NCI-H2227 treated with DMSO at 0.1 percent for 48 hours (cell line): ENCODE results near the gene TIMP2.
"Not testable (repeated sequence)": the region's sequence is repeated elsewhere in the genome, so short reads cannot be mapped to it uniquely, and the experiment has no call there.

Source experiments
- DNase-seq: peaks from one replicate; lab custom pipeline; 2025; lab: John Stamatoyannopoulos, UW

Gene TIMP2

DNA sequence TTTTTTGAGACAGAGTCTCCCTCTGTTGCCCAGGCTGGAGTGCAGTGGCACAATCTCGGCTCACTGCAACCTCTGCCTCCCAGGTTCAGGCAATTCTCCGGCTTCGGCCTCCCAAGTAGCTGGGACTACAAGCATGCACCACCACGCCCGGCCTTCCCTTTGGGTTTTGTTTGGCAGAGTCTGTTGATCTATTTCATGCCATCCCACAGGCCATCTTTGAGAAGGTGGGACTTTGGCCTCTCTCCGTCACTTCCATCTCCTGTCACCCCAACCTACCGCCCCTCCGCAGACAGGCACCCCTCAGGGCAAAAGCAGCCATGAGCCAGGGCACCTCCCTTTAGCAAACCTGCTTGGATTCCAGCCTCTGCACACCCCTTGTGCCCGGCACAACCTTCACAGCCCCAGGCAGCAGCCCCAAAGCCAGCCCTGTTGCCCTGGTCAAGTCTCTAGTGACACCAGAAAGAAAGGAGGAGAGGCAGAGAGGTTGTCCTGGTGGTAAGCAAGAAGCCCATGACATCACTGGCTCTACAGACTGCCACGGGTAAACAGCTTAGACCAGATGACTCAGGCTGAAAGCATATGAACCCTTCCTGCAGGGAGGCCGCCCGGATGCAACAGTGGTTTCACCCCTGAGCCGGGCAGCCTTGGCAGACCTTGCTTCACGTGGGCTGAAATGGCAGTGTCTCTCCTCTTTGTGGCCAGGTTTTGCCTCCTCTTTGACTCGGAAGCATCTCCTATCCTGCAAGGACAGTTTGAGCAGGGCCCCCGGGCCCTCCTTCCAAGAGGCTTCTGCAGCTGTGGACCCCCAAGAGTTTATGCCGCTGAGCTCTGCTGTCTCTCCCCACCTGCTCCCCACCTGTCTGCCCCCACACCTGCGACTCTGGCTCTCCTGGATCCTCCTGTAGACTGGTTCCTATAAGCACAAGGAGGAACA is 8.1 kb upstream of the TIMP2 start:
- DNase-seq = no peak

DNA sequence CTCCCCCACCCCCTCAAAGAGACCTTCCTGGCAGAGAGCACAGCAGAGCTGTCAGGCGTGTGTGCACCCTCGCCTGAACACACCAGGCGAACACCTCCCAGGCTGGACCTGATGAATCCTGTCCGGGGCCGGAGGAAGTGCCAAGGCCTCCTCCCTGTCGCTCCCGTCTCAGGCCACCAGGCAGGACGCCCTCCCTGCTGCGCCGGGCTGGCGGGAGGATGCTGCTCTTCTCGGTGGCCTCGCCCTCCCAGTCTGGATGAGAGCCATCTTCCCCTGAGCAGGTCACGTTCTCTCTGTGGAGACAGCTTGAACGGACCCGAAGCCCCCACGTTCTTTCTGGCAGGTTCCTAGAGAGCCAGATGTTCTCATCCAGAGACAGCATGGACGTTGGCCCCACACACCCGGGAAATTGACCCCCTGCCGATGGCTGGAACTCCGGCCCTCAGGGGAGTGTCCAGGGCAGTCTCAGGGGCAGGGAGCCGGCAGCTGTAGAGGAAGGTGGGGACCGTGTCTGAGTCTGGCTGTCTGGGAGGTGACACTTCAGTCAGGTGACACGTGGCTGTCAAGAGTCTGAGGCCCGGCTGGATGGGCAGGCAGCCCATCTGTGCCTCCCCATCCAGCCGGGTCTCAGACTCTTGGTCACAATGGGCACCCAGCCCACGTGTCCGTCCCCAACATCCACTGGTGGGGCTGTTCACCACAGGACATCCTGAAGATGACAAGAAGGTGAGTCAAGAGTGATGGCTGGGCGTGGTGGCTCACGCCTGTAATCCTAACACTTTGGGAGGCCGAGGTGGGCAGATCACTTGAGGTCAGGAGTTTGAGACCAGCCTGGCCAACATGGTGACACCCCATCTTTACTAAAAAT is 5.0 kb upstream of the TIMP2 start:
- no peak for DNase-seq

DNA sequence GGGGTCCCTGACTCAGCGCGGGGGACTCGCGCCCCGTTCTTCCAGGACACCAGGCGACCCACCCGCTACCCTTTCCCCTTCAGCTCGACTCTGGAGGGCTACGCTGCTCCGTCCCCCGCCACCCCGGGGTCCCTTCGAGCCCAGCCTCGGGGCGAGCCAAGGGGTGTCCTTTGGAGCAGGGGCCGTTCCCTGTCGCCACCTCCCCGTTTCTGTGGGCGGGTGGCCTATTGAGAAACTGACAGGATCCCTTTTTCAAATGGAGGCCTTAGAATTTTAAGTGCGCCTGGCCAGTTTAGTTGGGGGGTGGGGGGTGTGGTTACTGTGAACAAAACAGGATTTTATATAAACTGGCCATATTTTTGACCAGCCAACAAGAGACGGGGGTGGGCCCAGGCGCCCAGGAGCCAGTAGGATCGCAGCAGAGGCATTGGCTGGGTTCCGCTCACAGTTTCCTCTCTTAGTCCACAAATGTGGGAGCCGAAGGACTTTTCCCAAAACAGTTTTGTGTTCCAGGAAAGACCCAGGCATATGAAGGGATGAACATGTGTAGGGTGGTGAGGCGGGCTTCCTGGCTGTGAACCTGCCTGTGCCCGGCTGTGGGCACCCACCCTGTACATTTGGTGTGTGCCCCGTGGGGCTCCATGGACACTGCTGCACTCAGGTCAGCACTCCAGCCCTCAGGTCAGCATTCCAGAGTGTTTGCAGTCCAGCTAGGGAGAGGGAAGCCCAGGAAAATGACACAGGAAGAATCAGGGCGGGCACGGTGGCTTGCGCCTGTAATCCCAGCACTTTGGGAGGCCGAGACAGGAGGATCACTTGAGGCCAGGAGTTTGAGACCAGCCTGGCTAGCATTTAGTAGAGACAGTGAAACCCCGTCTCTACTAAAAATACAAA is 722 bp upstream of the TIMP2 start:
- peak; percentile 41 for DNase-seq

DNA sequence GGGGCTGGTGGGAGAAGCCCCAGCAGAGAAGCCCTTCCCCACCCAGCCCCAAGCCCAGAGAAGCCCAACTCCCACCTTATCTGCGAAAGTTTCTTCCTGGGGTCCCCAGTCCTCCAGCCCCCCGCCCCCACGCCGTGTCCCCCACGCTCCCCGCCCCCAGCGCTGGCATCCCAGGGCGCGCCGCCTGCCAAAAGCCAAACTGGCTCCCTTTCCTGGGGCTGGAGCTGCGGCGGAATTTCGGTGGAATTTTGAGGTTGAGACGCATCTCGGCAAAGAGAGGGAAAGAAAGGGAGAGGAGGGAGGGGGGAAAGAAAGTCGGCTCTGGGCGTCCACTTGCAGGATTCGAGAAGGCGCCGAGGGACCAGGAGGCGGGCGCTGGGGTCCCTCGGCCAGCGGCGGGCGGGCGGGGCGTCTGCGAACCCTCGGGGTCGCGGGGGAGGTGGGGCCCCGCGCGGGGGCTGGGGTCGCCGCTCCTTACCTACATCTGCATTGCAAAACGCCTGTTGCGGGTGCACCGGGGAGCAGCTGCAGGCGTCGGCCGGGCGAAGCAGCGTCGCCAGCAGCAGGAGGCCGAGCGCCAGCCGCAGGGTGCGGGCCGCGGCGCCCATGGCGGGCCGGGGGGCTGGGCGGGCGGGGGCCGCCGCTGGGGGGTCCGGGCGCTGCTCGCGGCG is 571 bp downstream of the TIMP2 start:
- no peak for DNase-seq

DNA sequence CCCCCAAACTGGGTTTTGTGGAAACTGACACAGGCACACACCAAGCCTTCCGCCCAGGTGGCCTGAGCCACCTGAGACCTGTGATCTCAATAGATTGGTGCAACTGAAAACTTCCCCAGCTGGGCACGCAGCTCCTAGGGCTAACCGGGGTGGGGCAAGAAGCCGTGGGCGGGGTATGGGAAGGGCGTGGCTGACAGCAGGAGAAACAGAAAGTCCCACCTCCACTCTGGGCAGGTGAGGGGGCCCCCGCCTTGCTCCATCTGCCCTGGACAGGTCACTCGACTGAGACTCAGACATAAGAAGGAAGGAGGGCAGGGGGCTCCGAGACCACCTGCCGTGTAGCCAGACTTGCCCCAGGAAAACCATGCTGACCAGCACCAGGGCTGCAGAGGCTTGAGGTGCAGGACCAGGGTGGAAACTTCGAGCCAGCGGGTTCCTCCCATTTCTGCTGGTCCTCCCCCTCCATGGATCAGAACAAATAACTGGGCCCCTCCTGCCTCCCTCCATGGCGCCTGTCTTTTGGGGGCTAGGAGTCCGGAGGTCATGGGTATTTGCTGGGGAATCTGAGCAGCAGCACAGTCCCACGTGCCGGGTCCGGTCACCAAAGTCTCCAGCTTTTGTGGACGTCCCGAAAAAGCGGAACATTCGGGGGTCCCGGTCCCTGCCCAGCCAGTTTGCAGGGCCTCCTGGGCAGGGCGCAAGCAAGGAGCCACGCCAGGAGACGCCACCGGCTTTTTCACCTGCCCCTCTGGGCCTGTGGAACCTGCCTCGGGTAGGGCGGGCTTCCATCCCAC is 1.3 kb downstream of the TIMP2 start:
- peak; percentile 17 for DNase-seq

DNA sequence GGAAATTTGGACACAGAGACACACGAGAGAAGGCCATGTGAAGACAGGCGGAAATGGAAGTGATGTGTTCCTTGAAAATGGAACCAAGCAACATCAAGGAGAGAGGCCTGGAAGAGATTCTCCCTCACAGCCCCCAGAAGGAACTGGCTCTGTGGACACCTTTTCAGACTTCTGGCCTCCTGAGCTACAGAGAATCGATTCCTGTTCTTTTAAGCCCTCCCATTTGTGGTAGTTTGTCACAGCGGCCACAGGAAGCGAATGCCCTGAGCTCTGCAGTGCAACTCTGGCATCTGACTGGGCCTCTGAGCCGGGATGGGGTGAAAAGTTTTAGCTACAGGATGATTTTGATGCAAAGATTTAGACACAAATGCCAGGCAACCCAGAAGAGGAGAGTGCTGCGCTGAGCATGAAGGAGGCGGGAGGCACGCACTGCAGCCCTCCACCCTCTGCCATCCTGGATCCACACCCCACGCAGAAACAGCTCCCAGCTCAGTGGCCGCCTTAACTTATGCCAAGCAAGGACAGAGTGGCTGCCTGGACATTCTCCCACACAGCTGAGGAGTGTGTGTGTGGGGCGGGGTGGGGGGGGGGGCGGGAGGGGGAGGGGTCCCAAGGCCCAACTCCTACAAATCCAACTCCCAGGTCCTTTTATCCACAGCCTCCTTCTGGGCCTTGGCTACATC is 2.2 kb downstream of the TIMP2 start:
- no peak for DNase-seq

DNA sequence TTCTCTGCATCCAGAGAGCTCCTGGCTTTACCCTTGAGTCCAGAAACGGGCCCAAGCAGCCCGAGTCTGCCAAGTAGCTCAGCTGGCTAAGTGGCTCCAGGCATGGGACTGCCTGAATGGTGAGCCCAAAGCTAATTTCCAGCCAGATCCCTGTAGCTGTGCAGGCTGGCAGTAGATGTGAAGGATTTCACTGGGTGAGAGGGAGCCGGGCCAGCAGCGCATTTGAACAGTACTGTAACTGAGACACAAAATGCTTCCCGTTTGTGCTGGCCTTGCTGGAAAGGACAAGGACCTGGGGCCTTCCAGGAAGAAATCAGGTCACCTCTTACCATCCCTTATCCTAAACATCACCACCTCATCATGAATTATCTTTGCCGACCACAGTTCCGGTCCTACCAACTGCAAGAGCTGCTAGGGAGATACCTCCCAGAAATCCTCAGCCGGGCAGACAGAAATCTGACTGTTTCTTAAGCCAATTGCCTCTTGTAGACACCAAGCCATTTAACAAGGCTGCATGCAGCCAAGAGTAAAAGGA is 3.7 kb downstream of the TIMP2 start:
- DNase-seq = no peak

DNA sequence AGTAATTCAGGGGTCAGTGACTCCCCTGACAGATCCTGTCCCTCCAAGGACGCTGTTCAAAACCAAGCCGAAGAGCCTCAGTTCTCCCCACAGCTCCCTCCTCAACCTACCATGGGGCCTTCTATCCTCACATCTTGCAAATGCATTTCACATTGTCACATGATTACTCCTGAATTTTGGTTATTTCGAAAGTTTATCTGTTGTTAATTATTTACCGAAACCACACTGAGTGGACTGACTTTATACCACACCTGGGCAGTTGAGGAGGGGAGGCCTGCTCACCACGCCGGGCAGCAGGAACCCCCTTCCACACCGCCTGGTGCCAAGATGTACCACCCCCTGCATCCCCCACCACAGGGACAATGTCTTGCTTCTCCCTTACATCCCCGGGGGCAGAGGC is 4.7 kb downstream of the TIMP2 start:
- DNase-seq = no peak

DNA sequence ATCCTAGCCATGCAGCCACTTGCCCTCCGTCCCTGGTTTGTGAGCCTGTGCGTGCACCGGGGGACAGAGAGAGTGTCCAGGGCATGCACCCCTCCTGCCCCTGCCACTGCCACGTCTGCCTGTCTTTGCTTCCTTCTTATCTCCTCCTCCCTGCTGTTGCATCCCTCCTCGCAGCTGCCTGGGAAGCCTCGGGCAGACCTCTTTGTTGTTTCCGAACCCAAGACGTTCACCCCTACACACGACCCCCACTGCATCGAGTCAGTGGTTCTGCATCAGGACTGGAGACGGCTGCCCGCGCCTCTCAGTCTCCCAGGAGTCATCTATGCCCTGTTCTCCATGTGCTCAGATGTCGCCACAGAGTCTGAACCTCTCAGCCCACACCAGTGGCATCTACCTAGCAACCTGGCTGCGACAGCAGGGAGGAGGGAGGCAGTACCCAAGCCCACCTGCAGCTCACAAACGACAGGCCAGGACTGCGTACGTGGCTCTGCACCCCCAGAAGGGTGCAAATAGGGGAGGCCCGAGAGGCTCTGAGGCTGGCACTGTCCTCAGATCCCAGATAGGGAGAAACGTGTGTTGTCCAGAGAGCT is 5.2 kb downstream of the TIMP2 start:
- no peak for DNase-seq

DNA sequence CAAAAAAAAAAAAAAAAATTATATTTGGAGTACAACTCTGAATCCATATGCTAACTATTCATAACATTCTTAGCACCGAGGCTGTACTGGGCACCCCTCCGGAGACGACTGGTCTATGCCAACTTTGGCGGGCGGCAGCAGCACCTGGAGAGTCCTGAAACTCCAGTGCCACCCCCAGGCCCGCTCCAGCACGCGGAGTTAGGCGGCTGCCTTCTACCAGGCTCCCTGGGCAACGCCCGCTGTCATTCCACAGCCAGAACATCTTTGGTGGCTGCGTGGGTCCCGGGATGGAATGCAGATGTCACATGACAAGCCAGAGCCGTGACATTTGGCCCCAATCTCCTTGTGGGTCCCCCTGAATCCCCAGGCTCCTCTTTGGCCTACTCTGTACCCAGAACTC is 6.2 kb downstream of the TIMP2 start:
- no peak for DNase-seq

DNA sequence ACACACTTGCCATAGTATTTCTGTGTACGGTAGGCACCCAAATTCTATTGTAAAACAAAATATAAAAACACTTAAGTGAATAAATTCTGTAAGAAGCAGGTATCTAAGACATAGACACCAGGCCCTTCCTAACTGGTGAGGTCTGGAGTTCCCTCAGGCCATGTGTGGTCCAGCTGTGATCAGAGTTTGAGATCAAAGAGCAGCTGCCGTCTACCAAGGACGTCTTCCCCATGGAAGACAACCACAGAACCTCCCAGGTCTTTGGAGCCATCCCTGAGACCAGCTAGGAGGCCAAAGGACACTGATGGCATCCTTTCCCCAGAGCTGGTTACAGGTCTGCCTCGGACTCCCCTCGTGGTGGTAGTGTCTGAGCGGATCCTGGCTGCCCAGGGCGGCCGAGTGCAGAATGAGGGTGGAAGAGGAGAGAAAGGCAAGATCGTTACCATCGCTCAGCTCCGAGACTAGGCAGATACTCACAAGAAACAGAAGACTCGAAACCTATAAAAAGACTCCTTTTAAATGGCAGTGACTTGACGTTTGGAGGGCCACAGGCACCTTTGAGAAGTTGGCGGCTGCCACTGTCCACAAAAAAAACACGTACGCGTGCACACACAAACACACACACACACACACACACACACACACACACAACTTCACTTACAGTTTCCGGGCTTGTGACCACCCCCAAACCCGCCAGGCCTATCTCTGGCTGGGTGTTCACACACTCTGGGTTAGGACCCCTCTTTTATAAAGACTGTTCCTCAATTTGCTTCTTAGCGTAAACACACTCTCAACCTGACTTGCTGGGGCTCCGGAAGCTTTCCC is 7.5 kb downstream of the TIMP2 start:
- no peak for DNase-seq

DNA sequence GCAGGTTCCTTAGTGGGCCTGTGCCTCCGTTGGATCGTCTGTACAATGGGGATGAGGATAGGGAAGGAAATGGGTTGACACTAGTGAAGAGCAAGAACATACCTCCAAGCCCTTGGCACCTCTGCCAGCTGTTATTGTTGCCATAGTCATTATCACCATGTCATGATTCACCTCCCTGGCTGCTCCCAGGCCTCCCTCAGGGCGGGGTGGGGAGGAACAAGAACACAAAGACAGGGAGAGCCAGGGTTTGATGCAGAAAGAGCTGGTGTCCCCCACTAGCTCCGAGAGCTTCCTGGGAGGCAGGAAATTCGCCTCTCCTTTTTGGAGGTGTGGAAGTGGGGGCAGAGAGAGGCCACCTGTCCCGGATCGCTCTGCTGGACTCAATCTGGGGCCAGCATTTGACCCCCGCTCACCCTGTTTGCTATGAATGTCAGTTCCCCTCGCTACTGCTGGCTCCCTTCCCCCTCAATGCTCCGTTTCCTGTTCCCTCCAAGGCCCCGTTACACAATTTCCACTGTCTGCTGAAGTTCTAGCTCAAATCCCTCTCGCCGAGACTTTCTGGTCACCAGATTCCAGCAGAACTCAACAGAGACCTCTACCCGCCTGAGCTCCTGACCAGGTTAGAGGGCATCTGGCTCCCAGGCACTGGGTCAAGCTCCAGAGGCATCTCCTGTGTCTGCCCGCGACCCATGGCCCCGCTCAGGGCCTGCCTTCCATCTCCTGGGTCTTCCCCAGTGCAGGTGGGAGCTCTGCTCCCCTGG is 9.1 kb downstream of the TIMP2 start:
- DNase-seq = no peak

DNA sequence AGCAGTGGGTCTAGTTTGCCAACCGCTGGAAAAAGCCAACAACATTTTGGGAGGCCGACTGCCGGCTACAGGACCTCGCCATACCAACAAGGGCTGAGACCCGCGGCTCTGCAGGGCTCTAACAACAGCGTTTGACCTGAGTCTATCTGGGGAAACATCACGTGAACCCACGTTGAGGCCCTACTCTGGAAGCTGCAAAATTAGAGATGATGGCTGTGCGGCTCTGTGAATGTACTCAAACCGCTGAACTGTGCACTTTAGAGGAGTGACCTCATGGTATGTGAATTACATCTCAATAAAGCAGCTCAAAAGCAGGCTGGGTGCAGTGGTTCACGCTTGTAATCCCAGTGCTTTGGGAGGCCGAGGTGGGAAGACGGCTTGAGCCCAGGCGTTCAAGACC is 12.1 kb downstream of the TIMP2 start:
- peak; percentile 37 for DNase-seq

DNA sequence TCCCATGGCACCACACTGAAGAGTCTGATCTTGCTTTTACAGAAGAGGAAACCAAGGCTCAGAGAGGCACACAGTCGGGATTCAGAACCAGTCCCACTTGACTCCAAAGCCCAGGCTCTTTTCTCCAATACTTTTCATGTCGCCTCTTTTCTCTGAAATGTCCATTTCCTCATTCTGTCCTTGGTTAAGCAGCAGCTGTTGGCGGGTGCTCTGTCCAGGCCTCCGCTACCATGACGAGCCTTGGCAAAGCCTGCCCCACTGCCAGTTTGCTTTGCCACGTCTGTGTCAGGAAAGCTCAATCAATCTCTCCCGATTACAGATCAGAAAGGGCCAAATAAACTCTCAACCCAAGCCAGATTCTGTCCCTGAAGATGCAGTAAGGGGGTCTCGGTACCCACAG is 13.1 kb downstream of the TIMP2 start:
- DNase-seq = no peak

DNA sequence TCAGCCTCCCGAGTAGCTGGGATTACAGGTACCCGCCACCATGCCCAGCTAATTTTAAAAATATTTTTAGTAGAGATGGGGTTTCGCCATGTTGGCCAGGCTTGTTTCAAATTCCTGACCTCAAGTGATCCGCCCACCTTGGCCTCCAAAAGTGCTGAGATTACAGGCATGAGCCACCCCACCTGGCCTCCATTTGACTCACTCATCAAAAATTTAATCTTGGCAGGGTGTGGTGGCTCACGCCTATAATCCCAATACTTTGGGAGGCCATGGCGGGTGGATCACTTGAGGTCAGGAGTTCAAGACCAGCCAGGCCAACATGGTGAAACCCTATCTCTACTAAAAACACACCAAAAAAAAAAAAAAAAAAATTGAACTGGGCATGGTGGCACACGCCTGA is 13.6 kb downstream of the TIMP2 start:
- DNase-seq = not testable (repeated sequence)

DNA sequence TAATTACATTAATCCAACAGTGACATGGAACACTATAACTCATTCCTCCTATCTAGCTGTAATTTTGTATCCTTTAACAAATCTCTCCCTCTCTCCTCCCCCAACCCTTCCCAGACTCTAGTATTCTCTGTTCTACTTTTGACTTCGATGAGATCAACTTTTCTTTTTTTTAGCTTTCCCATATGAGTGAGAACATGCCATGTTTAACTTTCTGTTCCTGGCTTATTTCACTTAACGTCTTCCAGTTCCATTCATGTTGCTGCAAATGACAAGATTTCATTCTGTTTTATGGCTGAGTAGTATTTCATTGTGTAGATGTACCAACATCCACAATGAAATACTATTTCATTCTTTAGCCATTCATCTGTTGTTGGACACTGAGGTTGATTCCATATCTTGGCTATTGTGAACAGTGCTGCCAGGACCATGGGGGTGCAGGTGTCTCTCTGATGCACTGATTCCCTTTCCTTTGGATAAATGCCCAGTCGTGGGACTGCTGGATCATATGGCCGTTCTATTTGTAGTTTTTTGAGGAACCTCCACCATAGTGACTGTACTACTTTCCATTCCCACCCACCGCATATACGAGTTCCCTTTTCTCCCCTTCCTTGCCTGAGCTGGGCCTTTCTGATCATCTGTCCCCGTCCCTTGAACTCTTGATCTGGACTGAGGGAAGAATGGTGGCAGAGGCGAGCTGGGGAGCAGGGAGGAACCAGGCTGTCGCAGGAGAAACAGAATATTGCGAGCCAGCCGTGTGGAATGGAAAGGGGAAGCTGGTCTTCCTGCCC is 14.5 kb downstream of the TIMP2 start:
- no peak for DNase-seq

DNA sequence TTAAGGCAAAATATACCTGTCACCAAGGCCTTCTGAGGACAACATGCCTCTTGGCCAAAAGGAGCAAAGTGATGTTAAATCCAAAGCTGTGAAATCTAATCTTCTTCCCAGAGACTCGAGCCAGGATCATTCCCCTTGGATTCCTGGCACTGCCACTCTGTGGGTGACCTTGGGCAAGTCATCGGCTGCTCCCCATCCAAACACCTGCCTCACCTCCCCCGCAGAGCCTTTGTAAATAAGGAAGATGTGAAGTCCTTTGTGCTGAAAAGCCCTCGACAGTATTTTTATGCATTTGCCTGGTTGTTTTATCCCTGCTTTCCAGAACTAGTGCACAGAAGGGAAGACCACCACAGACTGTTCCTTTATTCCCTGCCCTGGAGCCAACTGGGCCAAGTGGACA is 16.8 kb downstream of the TIMP2 start:
- DNase-seq = no peak
